ENCODE measurements around the gene ATP10A.
"Not testable (repeated sequence)": the region's sequence is repeated elsewhere in the genome, so short reads cannot be mapped to it uniquely, and the experiment has no call there.

The ATP10A gene

DNA sequence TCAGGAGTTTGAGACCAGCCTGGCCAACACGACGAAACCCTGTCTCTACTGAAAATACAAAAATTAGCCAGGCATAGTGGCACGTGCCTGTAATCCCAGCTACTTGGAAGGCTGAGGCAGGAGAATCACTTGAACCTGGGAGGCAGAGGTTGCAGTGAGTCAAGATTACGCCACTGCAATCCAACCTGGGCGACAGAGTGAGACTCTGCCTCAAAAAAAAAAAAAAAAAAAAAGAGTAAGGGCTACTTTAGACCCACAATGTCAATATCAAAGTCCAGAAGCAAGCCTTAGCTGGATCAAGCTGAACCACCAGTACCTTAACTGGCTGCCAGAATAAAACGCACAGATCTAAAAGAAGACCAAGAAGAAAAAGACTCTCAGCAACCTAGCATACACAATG lies 17.8 kb upstream of the ATP10A start:
- not testable (repeated sequence) for DNase-seq

DNA sequence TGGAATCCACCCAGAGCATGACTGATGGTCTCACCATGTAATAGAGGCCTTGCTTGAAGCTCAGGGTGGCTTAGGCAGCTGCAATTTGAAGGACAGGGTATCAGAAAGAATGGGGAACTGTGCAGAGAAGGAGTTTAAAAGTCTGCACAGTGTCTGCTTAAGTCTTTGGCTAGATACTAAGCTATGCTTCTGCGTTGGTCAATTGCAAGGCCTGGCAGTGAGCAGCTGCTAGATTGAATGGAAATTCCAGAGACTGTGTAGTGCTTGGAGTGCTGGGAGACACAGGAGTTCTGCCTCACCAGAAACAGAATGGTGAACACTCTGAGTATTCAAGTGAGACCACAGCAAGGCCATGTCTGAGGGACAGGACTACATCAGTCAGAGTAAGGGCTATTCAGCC lies 17.3 kb upstream of the ATP10A start:
- no peak for DNase-seq

DNA sequence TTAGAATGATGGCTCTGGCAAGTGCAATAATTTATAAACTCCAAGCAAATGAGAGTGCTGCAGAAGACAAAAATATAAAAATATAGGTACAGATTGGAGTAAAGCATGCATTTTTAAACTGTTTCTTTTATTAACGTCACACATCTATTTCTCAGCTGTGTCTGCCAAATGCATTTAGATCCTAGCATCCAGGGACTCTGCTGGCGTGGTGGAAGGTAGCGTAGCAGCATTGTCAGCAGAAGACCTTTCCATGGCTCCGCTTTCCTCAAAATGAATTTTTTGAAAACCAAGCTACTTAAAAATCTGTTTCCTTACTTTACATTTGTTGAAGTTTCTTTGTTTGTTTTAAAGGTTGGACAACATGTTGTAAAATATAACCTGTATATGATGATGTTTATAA lies 16.3 kb upstream of the ATP10A start:
- no peak for DNase-seq

DNA sequence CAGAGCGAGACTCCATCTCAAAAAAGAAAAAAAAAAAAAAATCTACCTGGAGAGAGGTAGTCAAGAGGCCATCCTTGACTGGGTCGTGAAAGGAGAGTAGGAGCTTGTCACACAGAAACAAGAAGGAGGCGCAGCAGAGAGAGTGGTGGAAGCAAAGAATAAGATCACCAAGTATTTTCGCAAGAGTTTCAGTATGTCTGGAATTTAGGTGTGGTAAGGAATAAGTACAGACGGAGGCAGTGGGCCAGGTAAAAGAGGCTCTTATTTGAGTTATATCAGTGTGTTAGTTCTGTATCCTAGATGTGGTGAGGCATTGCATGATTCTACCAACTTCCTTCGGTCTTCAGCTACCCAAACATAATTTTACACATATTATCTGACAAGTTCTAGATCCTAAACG lies 14.6 kb upstream of the ATP10A start:
- DNase-seq: no peak

DNA sequence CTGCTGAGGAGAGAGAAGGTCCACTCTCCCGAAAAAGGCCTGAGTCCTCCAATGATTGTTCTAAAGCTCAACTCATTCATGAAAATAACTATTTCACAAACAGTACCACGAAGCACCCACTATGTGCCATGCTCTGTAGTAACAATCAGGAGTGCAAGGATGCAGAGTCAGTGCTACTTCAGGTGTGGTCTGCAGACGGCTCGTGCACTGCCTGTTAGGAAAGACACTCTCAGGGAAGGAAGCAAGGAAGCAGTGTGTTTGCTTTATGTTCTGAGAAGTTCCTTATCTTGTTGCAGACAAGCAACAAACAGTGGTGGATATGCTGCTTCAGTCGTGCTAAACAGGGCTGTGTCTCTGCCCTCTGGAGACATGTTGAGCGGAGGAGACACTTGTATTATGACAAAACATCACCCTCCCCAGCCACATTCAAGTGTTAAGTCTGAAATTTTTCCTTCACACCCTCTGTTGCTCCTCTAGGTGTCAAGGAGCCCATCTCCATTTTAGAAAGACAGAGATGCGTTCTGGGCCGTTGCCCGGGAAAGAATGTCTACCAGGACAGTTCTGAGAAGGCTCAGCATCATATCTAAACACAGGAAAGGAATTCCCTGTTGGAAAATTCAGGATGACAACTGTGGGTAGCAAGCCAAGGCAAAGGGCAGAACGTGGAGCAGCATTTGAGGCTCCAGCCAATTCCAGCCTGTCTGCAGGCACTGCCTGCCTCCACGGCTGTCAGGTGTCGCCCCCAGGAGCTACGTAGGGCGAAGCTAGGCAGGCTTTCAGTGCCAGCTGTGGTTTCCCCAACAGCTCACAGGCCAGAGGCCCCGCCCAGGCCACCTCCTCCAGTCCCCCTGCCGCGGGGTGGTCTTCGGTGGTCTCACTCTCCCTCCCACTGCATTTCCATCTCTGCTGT lies 13.4 kb upstream of the ATP10A start:
- DNase-seq: no peak

DNA sequence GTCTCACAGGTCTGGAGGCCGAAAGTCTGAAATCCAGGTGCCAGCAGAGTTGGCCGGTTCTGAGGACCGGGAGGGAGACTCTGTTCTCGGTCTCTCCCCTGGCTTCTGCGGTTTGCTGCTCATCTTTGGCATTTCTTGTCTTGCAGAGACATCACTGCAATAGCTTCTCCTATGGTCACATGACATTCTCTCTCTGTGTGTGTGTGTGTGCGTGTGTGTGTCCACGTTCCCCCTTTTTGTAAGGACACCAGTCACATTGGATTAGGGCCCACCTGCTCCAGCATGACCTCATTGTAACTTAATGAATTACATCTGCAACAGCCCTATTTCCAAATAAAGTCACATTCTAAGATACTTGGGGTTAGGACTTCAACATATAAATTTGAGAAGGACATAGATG lies 12.4 kb upstream of the ATP10A start:
- DNase-seq: no peak

DNA sequence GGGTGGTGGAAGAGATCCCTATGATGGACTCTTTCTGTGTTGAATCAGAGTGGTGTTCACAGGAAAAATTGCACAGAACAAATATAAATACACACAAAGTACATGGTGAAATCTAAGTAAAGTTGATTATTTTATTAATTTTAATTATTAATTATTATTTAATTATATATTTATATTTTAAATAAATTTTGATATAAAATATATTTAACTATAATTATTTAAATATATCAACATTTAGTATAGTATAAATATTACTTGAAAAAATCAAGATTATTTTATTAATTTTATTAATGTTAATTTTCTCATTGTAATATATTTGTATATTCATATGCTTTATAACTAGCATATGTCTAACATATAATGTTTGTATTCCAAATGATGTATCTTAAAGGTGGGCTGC lies 11.3 kb upstream of the ATP10A start:
- no peak for DNase-seq

DNA sequence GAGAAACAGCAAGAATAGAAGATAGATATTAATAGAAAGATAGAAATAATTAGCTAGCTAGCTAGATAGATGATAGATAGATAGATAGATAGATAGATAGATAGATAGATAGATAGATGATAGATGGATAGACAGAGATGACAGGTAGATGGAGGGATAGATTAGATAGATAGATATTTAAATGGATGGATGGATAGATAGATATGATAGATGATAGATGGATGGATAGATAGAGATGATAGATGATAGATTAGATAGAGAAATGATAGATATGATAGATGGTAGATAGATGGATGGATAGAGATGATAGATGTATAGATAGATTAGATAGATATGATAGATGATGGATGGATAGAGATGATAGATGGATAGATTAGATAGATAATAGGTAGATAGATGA lies 8.3 kb upstream of the ATP10A start:
- DNase-seq: no peak

DNA sequence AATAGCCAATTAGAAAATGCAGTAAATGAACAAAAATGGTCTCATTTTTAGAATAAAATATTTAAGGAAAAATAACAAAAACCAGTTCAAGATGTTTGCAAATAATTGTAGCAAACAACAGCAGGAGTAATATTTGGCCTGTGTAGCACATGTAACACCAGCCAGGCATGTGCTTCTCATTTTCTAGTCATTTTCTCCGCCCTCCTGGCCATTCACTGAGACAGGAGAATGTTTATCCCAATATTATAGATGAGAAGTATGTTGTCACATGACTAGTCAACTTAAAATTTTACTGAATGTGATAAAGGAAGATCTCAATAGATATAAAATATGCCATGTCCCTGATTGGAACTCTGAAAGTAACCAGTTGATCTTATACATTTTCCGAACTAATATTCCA lies 7.8 kb upstream of the ATP10A start:
- DNase-seq: no peak

DNA sequence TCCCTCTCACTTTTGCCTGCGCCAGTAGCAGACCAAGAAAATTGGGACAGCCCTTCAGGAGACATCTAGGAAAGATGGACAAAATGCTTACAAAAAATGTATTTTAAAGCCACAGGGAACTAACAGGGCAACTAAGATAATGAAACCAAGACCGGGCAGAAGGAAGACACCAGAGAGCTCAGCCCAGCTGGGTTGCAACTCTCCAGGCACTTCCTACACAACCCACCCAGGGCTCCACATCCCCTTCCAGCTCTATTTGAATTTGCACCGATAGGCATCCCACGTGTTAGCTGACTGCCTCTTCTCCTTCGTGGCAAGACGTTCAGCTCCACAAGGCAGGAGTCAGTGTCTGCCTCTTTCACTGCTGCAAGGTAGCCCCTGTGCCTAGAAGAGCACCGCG lies 6.6 kb upstream of the ATP10A start:
- no peak for DNase-seq

DNA sequence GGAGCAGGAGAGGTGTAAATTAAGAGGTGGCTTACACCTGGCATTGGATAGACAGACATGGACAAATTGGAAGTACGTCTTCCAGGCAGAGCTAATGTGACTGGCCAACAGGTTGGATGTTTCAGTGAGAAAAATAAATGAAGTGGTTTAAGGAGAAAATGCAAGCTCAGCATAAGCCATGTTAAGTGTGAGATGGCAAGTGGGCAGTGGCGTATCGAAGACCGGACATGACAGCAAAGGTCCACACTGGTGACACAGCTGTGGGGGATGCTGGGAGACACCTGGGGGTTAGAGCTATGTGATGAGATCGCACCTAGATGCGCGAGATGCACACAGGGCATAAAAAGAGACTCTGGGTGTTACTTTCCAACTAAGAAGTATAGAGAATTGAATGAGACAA lies 3.7 kb upstream of the ATP10A start:
- DNase-seq: no peak

DNA sequence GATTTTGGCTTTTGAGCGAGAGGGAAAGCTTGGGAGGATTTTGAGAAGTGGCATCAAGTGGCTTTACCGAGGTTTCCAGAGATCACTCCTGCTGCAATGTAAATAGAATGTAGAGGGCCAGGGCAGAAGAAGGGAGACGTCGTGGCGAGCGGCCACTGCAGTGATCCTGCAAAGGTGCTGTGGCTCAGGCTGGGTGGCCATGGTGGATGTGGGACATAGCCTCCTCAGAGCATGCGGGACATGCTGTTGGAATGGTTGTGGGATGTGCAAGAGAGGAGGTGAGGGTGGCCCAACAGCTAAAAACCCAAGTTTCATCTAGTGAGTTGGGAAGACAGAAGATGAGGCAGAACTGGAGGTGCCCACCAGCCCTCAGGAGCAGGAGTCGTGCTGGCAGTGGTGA lies 3.1 kb upstream of the ATP10A start:
- no peak for DNase-seq

DNA sequence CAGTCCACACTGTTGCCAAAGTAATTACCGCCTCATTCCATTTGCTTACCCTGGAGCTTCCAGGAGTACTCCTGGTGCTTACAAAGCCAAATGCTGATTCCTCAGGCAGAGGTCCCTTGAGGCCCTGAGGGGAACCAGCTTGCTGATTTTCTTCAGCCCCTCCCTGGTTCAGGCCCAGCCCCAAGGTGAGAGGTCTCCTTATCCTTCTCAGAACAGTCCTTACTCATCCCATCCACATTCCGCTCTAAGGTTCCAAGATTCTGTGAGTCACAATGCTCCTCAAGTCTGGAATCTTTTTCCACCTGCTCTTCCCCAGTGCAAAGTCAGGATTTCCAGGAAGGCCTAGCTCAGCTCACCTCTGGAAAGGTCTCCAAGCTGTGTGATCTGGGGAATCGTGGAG lies 1.8 kb upstream of the ATP10A start:
- no peak for DNase-seq

DNA sequence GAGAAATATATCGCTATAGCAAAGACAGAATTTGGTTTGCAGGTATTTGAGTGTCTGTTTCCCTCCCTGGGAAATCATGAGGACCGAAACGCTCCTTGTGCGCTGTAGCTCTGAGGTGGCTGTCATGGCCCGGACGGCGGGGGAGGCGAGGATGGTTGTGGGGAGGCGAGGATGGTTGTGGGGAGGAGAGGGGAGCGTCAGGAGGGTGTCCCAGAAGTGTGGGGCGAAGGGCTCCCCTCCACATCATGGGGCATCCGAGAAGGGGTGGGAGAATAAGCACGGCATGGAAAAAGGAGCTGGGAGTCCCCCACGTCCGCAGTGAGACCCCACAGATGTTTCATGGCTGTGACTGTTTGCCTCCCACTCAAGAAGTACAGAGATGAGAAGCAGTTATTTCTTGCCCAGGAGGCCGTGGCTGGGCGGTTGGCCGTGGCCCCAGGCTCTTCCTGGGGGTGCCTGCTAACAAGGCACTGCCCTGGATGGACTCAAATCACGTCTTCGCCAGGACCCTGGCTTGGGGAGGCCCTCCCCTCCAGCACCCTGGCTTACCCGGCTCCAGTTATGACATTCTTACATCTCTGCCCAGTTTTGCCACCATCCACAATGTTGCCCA lies 947 bp upstream of the ATP10A start:
- no peak for DNase-seq

DNA sequence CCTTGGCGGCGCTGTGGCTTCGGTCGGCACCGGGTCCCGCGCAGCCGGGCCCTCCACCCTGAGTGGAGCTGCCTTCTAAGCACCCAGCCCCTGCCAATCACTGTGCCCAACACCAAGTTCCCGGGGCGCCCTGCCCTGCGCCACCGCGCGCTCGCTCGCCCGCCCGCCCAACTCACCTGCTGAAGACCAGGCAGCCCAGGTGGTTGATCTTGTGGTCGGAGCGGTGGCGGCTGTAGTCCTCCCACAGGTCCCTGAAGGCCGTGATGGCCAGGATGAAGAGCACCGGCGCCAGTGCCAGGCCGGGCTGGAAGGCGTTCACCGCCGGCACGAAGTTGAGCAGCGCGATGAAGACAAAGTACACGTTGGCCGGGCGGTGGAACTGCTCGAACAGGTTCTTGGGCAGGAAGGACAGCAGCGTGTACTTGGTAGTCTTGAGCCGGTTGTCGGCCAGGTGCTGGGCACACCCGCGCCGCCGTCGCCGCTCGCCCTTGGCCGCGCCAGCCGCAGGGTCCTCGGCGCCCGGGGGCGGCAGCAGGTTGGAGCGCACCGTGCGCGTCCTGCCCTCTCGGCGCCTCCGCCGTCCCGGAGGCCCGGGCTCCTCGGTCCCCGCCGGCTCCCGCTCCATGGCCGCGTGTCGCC lies 536 bp downstream of the ATP10A start:
- no peak for DNase-seq

DNA sequence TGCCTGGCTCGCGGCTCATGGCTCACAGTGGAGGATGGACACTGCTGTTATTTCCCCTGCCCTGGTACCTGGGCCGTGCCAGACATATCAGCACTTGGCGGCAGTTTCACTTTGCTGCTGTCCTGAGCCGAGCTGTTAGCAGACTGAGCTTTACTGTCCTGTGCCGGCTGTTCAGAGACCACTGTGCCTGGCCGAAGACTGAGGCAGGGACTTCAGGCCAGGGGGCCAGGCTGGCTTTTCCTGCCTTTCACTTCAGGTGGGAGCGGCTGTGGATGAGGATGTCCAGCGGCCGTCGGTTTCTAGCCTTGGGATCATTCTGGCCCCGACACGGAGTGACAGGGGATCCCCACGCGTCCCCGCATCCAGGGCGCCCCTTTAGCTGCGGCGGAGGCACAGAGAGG lies 1.1 kb downstream of the ATP10A start:
- no peak for DNase-seq

DNA sequence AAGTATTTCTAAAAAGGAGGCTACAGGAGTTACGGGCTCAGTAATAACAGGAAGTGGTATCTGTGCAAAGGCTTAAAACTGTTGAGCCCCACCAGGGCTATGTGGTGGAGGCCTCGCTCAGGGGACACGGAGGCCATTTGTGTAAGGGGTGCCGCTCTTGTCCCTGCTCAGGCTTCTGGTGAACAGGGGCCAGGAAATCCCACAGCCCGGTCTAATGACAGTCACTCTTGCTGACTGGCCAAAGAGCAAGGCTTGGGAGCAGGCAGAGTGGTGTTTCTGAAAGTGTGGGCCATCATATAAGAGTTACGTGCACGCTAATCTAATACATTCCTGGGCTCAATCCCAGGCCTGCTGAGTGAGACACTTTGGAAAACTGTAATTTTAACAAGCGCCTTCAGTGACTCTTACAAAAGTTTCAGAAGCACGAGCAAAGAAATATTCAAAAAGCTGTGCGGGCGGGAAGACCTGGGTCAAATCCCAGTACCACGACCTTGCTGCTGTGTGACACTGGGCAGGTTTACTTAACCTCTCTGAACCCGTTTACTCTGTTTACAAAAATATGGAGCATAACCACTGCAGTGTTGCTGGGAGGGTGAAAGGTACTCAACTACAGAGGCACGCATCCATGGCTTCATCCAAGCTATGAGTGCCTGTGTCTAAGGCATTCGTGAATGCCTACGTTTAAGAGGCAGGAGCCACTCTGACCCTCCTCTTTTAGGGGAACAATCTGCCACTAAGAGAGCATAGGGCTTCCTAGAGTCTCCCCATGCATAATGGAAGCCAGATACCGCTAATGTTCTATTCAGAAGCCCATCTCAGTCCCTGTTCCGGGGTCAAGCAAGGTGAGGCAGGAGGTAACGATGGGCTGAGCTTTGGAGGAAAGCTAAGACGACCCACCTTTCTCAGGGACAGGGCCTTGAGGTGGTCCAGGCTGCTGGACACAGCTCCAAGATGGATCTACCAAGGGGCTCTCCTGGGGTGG lies 2.0 kb downstream of the ATP10A start:
- no peak for DNase-seq

DNA sequence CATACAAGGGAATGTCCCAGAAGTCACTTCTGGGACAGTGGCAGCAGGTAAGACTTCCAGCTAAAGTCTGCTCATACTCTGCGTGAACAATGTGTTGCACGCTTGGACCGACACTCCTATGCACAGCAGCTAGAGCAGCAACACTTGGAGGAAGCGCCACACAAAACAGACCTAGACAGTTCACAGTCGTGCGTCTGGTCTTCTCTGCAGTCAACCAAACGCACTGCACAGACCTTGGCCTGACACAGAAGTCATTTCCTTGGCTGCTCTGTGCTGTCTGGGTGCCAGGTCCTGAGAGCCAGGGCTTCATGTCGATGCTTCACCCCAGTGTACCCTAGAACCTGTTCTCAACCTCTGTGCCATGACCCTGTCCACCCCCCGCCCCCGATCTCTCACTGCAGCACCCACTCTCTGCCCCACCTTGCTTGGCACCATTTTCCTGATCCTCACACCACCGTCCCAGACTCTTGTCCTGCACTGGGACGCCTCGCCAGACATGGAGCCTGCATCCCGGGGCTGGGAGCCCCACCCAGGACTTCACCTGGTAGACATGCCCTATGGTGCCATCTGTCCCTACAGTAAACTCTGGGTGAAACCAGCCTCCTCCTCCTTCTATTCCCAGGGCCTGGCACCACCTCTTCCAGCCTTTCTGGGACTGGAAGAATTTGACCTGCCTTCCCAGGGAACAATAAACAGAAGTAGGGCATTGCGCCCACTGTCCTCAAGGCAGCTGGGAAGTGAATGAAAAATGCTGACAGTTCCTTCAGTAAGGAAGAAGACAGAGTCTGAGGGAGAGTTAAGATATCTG lies 3.1 kb downstream of the ATP10A start:
- DNase-seq: no peak

DNA sequence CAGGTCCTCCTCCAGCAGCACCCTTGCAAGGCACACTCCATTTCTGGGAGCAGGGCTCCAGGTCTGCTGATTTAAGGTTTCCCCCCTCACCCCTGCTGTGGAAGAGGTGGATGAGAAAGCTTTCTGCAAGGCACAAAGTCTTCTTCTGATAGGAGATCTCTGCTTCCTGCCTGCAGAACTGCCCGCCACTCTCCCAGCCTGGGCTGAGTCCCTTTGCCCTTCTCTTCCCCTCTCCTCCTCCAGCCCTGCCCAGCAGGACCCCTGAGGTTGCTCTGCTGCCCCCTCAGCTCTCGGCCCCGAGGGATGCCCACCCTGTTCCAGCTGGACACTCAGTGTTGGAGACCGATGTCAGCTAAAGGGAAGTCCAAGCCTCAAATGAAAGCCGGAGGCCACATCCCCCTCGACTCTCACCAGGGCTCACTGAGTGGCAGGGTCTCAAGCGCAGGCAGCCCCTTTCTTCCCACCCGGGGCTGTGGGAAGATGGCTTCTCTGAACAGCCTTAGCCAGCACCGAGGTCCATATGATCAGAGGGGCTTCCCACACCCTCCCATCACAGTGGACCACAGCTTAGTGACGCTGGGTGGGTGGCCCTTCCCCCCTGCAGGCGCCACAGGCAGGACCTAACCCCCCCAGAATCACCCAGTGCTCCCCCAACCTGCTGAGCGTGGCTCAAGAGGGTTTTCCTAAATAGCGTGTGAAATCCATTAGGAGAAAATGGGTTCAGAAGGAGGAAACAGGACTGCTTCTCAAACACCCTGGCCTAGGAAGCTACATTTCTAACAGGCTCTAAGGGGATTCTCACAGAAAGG lies 4.0 kb downstream of the ATP10A start:
- no peak for DNase-seq

DNA sequence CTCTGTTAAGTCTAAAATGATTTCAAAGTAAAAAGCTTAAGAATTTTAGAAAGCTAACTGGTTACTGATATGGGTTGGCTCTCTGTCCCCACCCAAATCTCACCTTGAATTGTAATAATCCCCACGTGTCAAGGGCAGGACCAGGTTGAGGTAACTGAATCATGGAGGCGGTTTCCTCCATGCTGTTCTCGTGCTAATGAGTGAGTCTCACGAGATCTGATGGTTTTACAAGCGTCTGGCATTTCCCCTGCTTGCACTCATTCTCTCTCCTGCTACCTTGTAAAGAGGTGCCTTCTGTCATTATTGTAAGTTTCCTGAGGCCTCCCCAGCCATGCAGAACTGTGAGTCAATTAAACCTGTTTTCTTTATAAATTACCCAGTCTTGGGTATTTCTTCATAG lies 7.1 kb downstream of the ATP10A start:
- DNase-seq: not testable (repeated sequence)
